Keratinocyte (primary cell): Measurements from ENCODE around the gene OR6P1. TPM values are rescaled to one million over a fixed set of nuclear protein-coding genes. Genes with fewer than 3 reads are reported as not detected.

Source experiments
- DNase-seq: peaks from one replicate; pipeline ENCODE4 v3.0.0-alpha.2; 2011; ENCODE audit warnings: low read depth, missing footprints, low spot score
- FAIRE-seq: peaks from 2 replicates; lab custom pipeline; 2011; peaks lifted over from hg19 to GRCh38; lab: Jason Lieb, UNC
- H2AFZ ChIP-seq: 2 replicates; pipeline ENCODE4 v1.6.0; 2012; ENCODE audit warnings: low read length, control low read depth, inconsistent platforms; ENCODE audit not compliant: control insufficient read depth
- H3K27ac ChIP-seq: 2 replicates; pipeline ENCODE4 v1.5.1; 2011; ENCODE audit warnings: low read length; ENCODE audit not compliant: control insufficient read depth, insufficient read depth
- H3K27me3 ChIP-seq: 3 replicates; pipeline ENCODE4 v1.6.0; 2011; ENCODE audit warnings: low read length; ENCODE audit not compliant: control insufficient read depth, insufficient read depth; ENCODE audit errors: extremely low read depth
- H3K36me3 ChIP-seq, 2 experiments: 2 replicates in 1 of 2; 3 replicates in 1 of 2; pipeline ENCODE4 v1.5.1; 2011; ENCODE audit warnings: low read length in 2 of 2, mild to moderate bottlenecking in 1 of 2; ENCODE audit not compliant: control insufficient read depth in 2 of 2, insufficient read depth in 2 of 2; ENCODE audit errors: extremely low read depth in 1 of 2
- H3K4me1 ChIP-seq: 3 replicates; pipeline ENCODE4 v1.5.1; 2011; ENCODE audit warnings: low read length; ENCODE audit not compliant: control insufficient read depth, insufficient read depth; ENCODE audit errors: extremely low read depth
- H3K4me2 ChIP-seq: 3 replicates; pipeline ENCODE4 v1.6.0; 2011; ENCODE audit warnings: low read depth, low read length; ENCODE audit not compliant: control insufficient read depth, insufficient read depth; ENCODE audit errors: extremely low read depth
- H3K4me3 ChIP-seq, 3 experiments: fragments of 200-600 bp in 1 of 3; sonication (generic) in 1 of 3; 2 replicates in 2 of 3; 3 replicates in 1 of 3; pipeline ENCODE4 v1.5.1; 2011 to 2016; ENCODE audit warnings: low read length in 3 of 3, mild to moderate bottlenecking in 3 of 3, control low read depth in 2 of 3, inconsistent platforms in 1 of 3, low read depth in 1 of 3, mixed read lengths in 1 of 3, mixed run types in 1 of 3, moderate library complexity in 1 of 3; ENCODE audit not compliant: control insufficient read depth in 2 of 3, insufficient read depth in 2 of 3; ENCODE audit errors: extremely low read depth in 1 of 3
- H3K79me2 ChIP-seq: 2 replicates; pipeline ENCODE4 v1.6.0; 2012; ENCODE audit warnings: low read length; ENCODE audit not compliant: control insufficient read depth, insufficient read depth
- H3K9ac ChIP-seq: 3 replicates; pipeline ENCODE4 v1.6.0; 2011; ENCODE audit warnings: low read length; ENCODE audit not compliant: control insufficient read depth, insufficient read depth; ENCODE audit errors: extremely low read depth
- H3K9me1 ChIP-seq: 3 replicates; pipeline ENCODE4 v1.6.0; 2011; ENCODE audit warnings: low read length; ENCODE audit not compliant: control insufficient read depth, insufficient read depth; ENCODE audit errors: extremely low read depth
- H3K9me3 ChIP-seq: 2 replicates; pipeline ENCODE4 v1.5.1; 2012; ENCODE audit warnings: low read depth, low read length; ENCODE audit not compliant: control insufficient read depth
- H4K20me1 ChIP-seq: 3 replicates; pipeline ENCODE4 v1.6.0; 2011; ENCODE audit warnings: low read length; ENCODE audit not compliant: control insufficient read depth, insufficient read depth; ENCODE audit errors: extremely low read depth
- CTCF ChIP-seq, 3 experiments: IDR thresholded peaks in 1 of 3; conservative IDR thresholded peaks in 1 of 3; optimal IDR thresholded peaks in 1 of 3; 2 replicates in 2 of 3; 3 replicates in 1 of 3; pipeline versions ENCODE3 to v1.5.1; 2011; ENCODE audit warnings: low read length in 3 of 3, mild to moderate bottlenecking in 3 of 3, moderate library complexity in 2 of 3, control low read depth in 1 of 3, inconsistent platforms in 1 of 3; ENCODE audit not compliant: insufficient read depth in 2 of 3; ENCODE audit errors: extremely low read depth in 1 of 3
- EZH2 ChIP-seq: IDR thresholded peaks from one replicate; pipeline ENCODE4 v1.6.1; 2012; ENCODE audit warnings: inconsistent platforms, mild to moderate bottlenecking, low read length, moderate library complexity
- dilution Hi-C: fragments of 300-500 bp; cut with MboI; formaldehyde crosslinking; loops from one replicate; pipeline ENCODE4 v1.7.0; 2020; ENCODE audit warnings: low sequenced_read_pairs; ENCODE audit not compliant: extremely low pct_ligation_motif_present
- polyA plus RNA-seq, 5 experiments: library from polyadenylated mRNA; depleted of rRNA in 3 of 5; stranded (reverse) in 3 of 5; stranded (forward) in 1 of 5; unstranded in 1 of 5; fragments of >200 nt; gene quantifications; 1 replicate in 1 of 5; 2 replicates in 3 of 5; 3 replicates in 1 of 5; pipeline versions ENCODE4 v1.2.1 to v1.2.3, GENCODE V29; 2011 to 2012; ENCODE audit warnings: missing spikeins in 2 of 5, low read depth in 1 of 5, low replicate concordance in 1 of 5

The OR6P1 gene
- polyA plus RNA-seq, 1 donor (not counting 4 experiments of a cell fraction or from before 2014, with no cell fraction given): not detected

- no peaks in the 10 kb centered on the region for H3K79me2 ChIP-seq
- no peak within 1 kb of the TSS for H2AFZ ChIP-seq
- no peak within 1 kb of the TSS for H3K9ac ChIP-seq
- no peaks in the 10 kb centered on the region for H3K4me1 ChIP-seq
- H4K20me1 ChIP-seq: no peaks in the 10 kb centered on the region
- DNase-seq (no peak), FAIRE-seq (no peak)
- H3K4me3 ChIP-seq: no peak within 1 kb of the TSS
- H3K4me2 ChIP-seq: no peak within 1 kb of the TSS
- H3K27ac ChIP-seq: no peak within 1 kb of the TSS
- TF ChIP-seq CTCF (optimal IDR thresholded peaks at IDR 0.05 in 1 of 3, IDR thresholded peaks at IDR 0.05 in 1 of 3, conservative IDR thresholded peaks at IDR 0.05 in 1 of 3; ENCODE audit: extremely low read depth in 1 of 3, insufficient read depth in 2 of 3, low read length in 3 of 3) (no peak), EZH2 (no peak)
- no peaks in the 10 kb centered on the region for H3K9me3 ChIP-seq
- no peaks in the 10 kb centered on the region for H3K27me3 ChIP-seq
- H3K36me3 ChIP-seq: no peaks in the 10 kb centered on the region
- no peaks in the 10 kb centered on the region for H3K9me1 ChIP-seq
- dilution Hi-C loops: no loop called here
Observed at GRCh38 chr1:158554352-158554751, 16.0 kb downstream of the OR6P1 start, which contains the start of gene OR6Y1. Gene OR6Y1 (minus strand): TSS chr1:158554405. CDS start chr1:158548105, 6,300 bp downstream.

- Histone ChIP-seq H3K9me1 (no peaks in the 10 kb centered on the region), H3K27me3 (no peaks in the 10 kb centered on the region), H3K79me2 (no peaks in the 10 kb centered on the region), H3K4me1 (no peaks in the 10 kb centered on the region), H3K27ac (no peak overlapping the region), H4K20me1 (no peaks in the 10 kb centered on the region), H3K9ac (no peak overlapping the region), H3K4me2 (no peak overlapping the region), H2AFZ (no peak overlapping the region), H3K36me3 (no peaks in the 10 kb centered on the region), H3K9me3 (no peaks in the 10 kb centered on the region), H3K4me3 (no peak overlapping the region)
- no peak for TF ChIP-seq CTCF (optimal IDR thresholded peaks at IDR 0.05 in 1 of 3, IDR thresholded peaks at IDR 0.05 in 1 of 3, conservative IDR thresholded peaks at IDR 0.05 in 1 of 3; ENCODE audit: extremely low read depth in 1 of 3, insufficient read depth in 2 of 3, low read length in 3 of 3)
- TF ChIP-seq EZH2: no peak
- no peak for FAIRE-seq
- dilution Hi-C loops: no loop called here
- DNase-seq: no peak
Observed at GRCh38 chr1:158552296-158552695, 18.1 kb downstream of the OR6P1 start.
